AG04449 (cell line): ENCODE results near the gene LRRC39.

Experiments
- CTCF ChIA-PET: fragments of 350-600 bp; formaldehyde crosslinking; extraction: SDS; loops from one replicate; lab custom pipeline; 2021; ENCODE audit warnings: antibody characterized with exemption; lab: Yijun Ruan, JAX
- POLR2A ChIA-PET: fragments of 400-600, 350-600 bp; formaldehyde crosslinking; extraction: SDS; loops from one replicate; lab custom pipeline; 2020; ENCODE audit warnings: antibody characterized with exemption, inconsistent platforms; lab: Yijun Ruan, JAX
- DNase-seq: peaks from one replicate; pipeline ENCODE4 v3.0.0-alpha.2; 2010; ENCODE audit warnings: low read depth, low spot score
- H3K4me3 ChIP-seq: 2 replicates; pipeline ENCODE4 v1.5.1; 2011; ENCODE audit warnings: low read depth, mild to moderate bottlenecking, control low read depth, low read length
- TF ChIP-seq, protein P1 (sequence below): IDR thresholded peaks from one replicate; pipeline ENCODE4 v1.5.1; 2011; ENCODE audit warnings: mild to moderate bottlenecking, moderate library complexity, low read length, control low read depth, inconsistent platforms; ENCODE audit not compliant: insufficient read depth; ENCODE audit errors: missing control alignments

LRRC39 gene

DNA sequence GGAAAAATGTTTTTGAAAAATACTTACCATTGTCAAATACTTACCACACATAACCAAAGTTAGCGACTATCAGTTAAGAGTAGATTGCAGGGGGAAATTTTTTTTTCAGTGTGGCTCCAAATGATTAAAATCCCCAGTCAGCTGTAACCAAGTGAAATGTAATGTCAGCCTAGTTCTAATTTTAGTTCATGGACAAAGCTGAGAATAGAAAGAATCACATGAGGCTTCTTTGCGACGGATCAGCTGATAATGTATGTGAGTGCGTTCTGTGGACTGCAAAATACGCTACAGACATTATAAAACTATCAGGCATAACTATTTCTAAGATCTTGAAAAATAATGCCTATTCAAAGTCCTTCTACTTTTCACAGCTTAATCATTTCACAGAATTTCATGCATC, at the start of gene LRRC39:
TSS of gene LRRC39 (minus strand) at position 166 of the 400 bp plus-strand sequence. CDS start 9,740 bp downstream, outside the sequence.
- TF ChIP-seq, protein P1, sequence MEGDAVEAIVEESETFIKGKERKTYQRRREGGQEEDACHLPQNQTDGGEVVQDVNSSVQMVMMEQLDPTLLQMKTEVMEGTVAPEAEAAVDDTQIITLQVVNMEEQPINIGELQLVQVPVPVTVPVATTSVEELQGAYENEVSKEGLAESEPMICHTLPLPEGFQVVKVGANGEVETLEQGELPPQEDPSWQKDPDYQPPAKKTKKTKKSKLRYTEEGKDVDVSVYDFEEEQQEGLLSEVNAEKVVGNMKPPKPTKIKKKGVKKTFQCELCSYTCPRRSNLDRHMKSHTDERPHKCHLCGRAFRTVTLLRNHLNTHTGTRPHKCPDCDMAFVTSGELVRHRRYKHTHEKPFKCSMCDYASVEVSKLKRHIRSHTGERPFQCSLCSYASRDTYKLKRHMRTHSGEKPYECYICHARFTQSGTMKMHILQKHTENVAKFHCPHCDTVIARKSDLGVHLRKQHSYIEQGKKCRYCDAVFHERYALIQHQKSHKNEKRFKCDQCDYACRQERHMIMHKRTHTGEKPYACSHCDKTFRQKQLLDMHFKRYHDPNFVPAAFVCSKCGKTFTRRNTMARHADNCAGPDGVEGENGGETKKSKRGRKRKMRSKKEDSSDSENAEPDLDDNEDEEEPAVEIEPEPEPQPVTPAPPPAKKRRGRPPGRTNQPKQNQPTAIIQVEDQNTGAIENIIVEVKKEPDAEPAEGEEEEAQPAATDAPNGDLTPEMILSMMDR, result no peak
- no peak for DNase-seq
- no peak within 1 kb of the TSS for H3K4me3 ChIP-seq
- ChIA-PET CTCF (no interaction called here), POLR2A (no interaction called here)

DNA sequence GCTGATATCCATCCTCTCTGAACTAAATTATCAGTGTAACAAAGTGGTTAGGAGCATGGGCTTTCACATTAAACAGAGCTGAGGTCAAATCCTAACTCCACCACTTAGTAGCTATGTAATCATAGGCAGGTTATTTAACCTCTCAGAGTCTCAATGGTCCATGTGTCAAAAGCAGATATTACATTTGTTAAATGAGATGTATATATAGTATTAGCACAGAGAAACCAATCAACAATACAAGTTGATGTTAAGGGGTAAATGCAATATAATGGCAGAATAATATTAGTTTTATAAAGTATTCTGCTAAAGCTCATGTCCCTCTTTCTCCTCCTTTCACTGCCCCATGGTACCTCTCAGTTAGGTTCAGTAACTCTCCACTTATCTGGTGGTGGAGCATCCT, 44.4 kb upstream of the LRRC39 start:
- DNase-seq, result no peak
- POLR2A ChIA-PET, result no interaction called here
- TF ChIP-seq, protein P1, result no peak
- H3K4me3 ChIP-seq, result no peak overlapping the region
- CTCF ChIA-PET, result no interaction called here

DNA sequence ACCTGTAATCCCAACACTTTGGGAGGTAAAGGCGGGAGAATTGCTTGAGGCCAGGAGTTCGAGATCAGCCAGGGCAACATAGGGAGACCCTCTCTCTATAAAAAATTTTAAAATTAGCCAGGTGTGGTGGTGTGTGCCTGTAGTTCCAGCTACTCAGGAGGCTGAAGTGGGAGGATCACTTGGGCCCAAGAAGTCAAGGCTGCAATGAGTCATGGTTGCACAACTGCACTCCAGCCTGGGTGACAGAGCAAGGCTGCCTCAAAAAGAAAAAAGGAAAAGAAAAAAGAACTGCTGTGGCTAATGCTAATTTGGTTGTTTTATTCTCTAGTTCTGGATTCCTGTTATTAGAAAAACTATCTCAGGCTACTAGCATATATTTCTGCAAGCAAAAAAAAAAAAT, 41.8 kb upstream of the LRRC39 start:
- no peak for DNase-seq
- CTCF ChIA-PET, result no interaction called here
- POLR2A ChIA-PET, result no interaction called here

DNA sequence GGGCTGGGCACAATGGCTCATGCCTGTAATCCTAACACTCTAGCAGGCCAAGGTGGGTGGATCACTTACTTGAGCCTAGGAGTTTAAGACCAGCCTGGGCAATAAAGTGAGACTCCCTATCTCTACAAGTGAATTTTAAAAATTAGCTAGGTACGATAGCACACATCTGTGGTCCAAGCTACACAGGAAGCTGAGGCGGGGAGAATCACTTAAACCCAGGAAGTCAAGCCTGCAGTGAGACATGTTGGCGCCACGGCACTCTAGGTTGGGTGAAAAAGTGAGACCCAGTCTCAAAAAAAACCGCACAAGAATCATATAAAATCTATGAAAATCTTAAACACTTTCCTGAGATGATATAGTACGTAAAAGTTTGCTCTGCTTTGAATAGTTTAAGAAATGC, 41.4 kb upstream of the LRRC39 start:
- CTCF ChIA-PET, result no interaction called here
- no peak overlapping the region for H3K4me3 ChIP-seq
- POLR2A ChIA-PET, result no interaction called here
- no peak for DNase-seq
- TF ChIP-seq, protein P1, result no peak

More for the DNA sequence above, 41.8 kb upstream of the LRRC39 start:
- no peak overlapping the region for H3K4me3 ChIP-seq
- TF ChIP-seq, protein P1, result no peak

DNA sequence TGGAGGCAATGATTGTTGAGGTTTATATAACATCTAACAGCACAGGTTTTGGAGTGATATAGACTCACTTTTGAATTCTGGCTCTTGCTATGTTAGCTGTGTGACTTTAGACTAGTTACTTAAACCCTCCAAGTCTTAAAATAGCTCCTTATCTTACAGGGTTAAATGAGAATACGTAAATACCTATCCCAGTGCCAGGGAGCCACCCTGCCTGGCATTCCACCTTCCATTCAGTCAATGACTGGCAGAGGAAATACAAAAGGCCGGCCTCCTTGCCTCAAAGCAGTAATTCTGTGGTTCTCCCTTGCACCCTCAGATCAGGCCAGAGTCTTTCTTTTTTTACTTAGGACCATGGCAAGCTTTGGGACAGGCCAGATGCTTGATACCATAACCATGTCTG, 39.8 kb upstream of the LRRC39 start:
- POLR2A ChIA-PET, result no interaction called here

DNA sequence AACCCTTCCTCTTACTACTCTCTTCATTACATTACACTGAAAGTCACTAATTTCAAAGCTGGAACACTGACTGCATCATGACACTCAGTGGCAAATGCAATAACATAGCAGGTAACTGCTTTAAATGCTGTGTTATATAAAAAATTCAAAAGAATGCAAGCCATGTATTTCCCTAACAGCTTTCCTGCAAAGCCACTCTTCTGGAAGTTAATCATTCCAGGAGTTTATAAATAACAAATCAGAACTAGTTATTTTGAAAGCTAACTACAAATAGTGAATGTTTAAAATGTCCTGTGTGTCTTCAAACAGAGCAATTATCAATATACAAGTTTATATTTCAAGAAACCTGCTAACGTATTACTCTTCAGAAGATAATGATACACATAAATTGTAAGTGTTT, 37.0 kb upstream of the LRRC39 start:
- TF ChIP-seq, protein P1, result no peak
- POLR2A ChIA-PET, result no interaction called here
- no peak for DNase-seq
- CTCF ChIA-PET, result interaction anchor here (0.7 to 1.5 kb wide), 2 partner anchors 185 to 244 kb away, joined by 3 to 4 read pairs; no protein-coding TSS in a partner anchor
- no peak overlapping the region for H3K4me3 ChIP-seq

More for the DNA sequence above, 39.8 kb upstream of the LRRC39 start:
- CTCF ChIA-PET, result interaction anchor here (1.3 kb wide), 1 partner anchor 17 kb away, joined by 3 read pairs; no protein-coding TSS in a partner anchor
- TF ChIP-seq, protein P1, result no peak
- H3K4me3 ChIP-seq, result no peak overlapping the region
- DNase-seq, result no peak
